GM03348 (cell line): Measurements from ENCODE around the gene MAP2K3.
A peak's percentile ranks its signal among the peaks of the same experiment; 100 is the strongest.

Source experiments
- DNase-seq: peaks from one replicate; pipeline ENCODE4 v3.0.0; 2012; ENCODE audit warnings: low spot score

Gene MAP2K3

GRCh38 chr17:21252796-21253645 is 31.5 kb upstream of the MAP2K3 start, which contains the start of gene NATD1:
TSS of gene NATD1 (minus strand) at chr17:21253410. CDS start at chr17:21253264, 146 bp downstream.
- DNase-seq = peak; percentile 95

GRCh38 chr17:21253646-21254441 is 30.7 kb upstream of the MAP2K3 start:
- DNase-seq = no peak

- DNase-seq = no peak
Measured at GRCh38 chr17:21258593-21258992, 25.9 kb upstream of the MAP2K3 start.

GRCh38 chr17:21262259-21262993 is 22.1 kb upstream of the MAP2K3 start:
- DNase-seq = no peak

GRCh38 chr17:21263376-21263775 is 21.1 kb upstream of the MAP2K3 start:
- DNase-seq = peak; percentile 59

- DNase-seq = no peak
Measured at GRCh38 chr17:21268596-21269188, 15.8 kb upstream of the MAP2K3 start.

- no peak for DNase-seq
Measured at GRCh38 chr17:21269394-21269793, 15.1 kb upstream of the MAP2K3 start.

- no peak for DNase-seq
Measured at GRCh38 chr17:21271454-21272183, 12.9 kb upstream of the MAP2K3 start.

GRCh38 chr17:21272250-21272649 is 12.3 kb upstream of the MAP2K3 start:
- DNase-seq = no peak

- DNase-seq = no peak
Measured at GRCh38 chr17:21272881-21273792, 11.4 kb upstream of the MAP2K3 start.

GRCh38 chr17:21275047-21275578 is 9.4 kb upstream of the MAP2K3 start:
- DNase-seq = peak; percentile 22

- DNase-seq = peak; percentile 99
Measured at GRCh38 chr17:21275579-21276263, 8.8 kb upstream of the MAP2K3 start.

GRCh38 chr17:21276264-21276588 is 8.3 kb upstream of the MAP2K3 start:
- no peak for DNase-seq

- no peak for DNase-seq
Measured at GRCh38 chr17:21277332-21277731, 7.2 kb upstream of the MAP2K3 start.

GRCh38 chr17:21278450-21279197 is 5.9 kb upstream of the MAP2K3 start:
- DNase-seq = peak; percentile 33

- DNase-seq = no peak
Measured at GRCh38 chr17:21279198-21279535, 5.3 kb upstream of the MAP2K3 start.

- no peak for DNase-seq
Measured at GRCh38 chr17:21279582-21279981, 4.9 kb upstream of the MAP2K3 start.

- DNase-seq = peak; percentile 93
Measured at GRCh38 chr17:21280081-21280518, 4.4 kb upstream of the MAP2K3 start.

GRCh38 chr17:21282231-21282630 is 2.3 kb upstream of the MAP2K3 start:
- peak; percentile 89 for DNase-seq
